KMS-11 (cell line): ENCODE results near the gene DGKB.

Experiments used
- H2AFZ ChIP-seq: fragments of 200-600 bp; sonication (generic); 2 replicates; pipeline ENCODE4 v1.6.1; 2016; ENCODE audit warnings: antibody characterized with exemption, mixed run types, low read depth
- H3K27ac ChIP-seq: fragments of 200-600 bp; sonication (generic); 2 replicates; pipeline ENCODE4 v1.6.1; 2016; ENCODE audit warnings: mild to moderate bottlenecking, mixed run types
- H3K27me3 ChIP-seq: fragments of 200-600 bp; sonication (generic); 2 replicates; pipeline ENCODE4 v1.6.1; 2017; ENCODE audit warnings: mild to moderate bottlenecking, low read depth, mixed run types, moderate library complexity; ENCODE audit not compliant: insufficient read depth
- H3K36me3 ChIP-seq: fragments of 200-600 bp; sonication (generic); 2 replicates; pipeline ENCODE4 v1.6.1; 2017; ENCODE audit warnings: mild to moderate bottlenecking, mixed run types; ENCODE audit not compliant: insufficient read depth
- H3K4me1 ChIP-seq: fragments of 200-600 bp; sonication (generic); 2 replicates; pipeline ENCODE4 v1.6.1; 2016; ENCODE audit warnings: mild to moderate bottlenecking, low read depth, mixed run types; ENCODE audit not compliant: poor library complexity, severe bottlenecking
- H3K4me2 ChIP-seq: fragments of 200-600 bp; sonication (generic); 2 replicates; pipeline ENCODE4 v1.7.0; 2016; ENCODE audit warnings: mild to moderate bottlenecking, mixed run types
- H3K4me3 ChIP-seq: fragments of 200-600 bp; sonication (generic); IDR thresholded peaks from 2 replicates; pipeline ENCODE4 v1.6.1; 2017; ENCODE audit warnings: low read depth, low read length, mixed read lengths; ENCODE audit not compliant: insufficient read depth
- H3K79me2 ChIP-seq: fragments of 200-600 bp; sonication (generic); 2 replicates; pipeline ENCODE4 v1.6.1; 2016; ENCODE audit warnings: low read depth, mixed run types; ENCODE audit not compliant: insufficient read depth
- H3K9ac ChIP-seq: fragments of 200-600 bp; sonication (generic); 2 replicates; pipeline ENCODE4 v1.6.1; 2016; ENCODE audit warnings: mild to moderate bottlenecking, mixed run types
- H4K20me1 ChIP-seq: fragments of 200-600 bp; sonication (generic); 2 replicates; pipeline ENCODE4 v1.6.1; 2016; ENCODE audit warnings: mild to moderate bottlenecking, mixed run types; ENCODE audit not compliant: insufficient read depth
- TF ChIP-seq, protein P1 (sequence below): fragments of 200-600 bp; sonication (generic); conservative IDR thresholded peaks from 2 replicates; pipeline ENCODE4 v1.6.1; 2017; ENCODE audit warnings: low read depth, mild to moderate bottlenecking, antibody characterized with exemption, low read length, moderate library complexity, mixed read lengths

The DGKB gene

GRCh38 chr7:14576578-14576977, 326.0 kb downstream of the DGKB start:
- H2AFZ ChIP-seq: no peak overlapping the region
- no peaks in the 10 kb centered on the region for H3K36me3 ChIP-seq
- H3K27me3 ChIP-seq: no peaks in the 10 kb centered on the region
- no peaks in the 10 kb centered on the region for H4K20me1 ChIP-seq
- no peaks in the 10 kb centered on the region for H3K79me2 ChIP-seq
- TF ChIP-seq, protein P1, sequence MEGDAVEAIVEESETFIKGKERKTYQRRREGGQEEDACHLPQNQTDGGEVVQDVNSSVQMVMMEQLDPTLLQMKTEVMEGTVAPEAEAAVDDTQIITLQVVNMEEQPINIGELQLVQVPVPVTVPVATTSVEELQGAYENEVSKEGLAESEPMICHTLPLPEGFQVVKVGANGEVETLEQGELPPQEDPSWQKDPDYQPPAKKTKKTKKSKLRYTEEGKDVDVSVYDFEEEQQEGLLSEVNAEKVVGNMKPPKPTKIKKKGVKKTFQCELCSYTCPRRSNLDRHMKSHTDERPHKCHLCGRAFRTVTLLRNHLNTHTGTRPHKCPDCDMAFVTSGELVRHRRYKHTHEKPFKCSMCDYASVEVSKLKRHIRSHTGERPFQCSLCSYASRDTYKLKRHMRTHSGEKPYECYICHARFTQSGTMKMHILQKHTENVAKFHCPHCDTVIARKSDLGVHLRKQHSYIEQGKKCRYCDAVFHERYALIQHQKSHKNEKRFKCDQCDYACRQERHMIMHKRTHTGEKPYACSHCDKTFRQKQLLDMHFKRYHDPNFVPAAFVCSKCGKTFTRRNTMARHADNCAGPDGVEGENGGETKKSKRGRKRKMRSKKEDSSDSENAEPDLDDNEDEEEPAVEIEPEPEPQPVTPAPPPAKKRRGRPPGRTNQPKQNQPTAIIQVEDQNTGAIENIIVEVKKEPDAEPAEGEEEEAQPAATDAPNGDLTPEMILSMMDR: no peak
- no peak overlapping the region for H3K4me3 ChIP-seq
- H3K4me2 ChIP-seq: no peak overlapping the region
- H3K4me1 ChIP-seq: no peaks in the 10 kb centered on the region
- H3K9ac ChIP-seq: no peak overlapping the region
- no peak overlapping the region for H3K27ac ChIP-seq

DNA sequence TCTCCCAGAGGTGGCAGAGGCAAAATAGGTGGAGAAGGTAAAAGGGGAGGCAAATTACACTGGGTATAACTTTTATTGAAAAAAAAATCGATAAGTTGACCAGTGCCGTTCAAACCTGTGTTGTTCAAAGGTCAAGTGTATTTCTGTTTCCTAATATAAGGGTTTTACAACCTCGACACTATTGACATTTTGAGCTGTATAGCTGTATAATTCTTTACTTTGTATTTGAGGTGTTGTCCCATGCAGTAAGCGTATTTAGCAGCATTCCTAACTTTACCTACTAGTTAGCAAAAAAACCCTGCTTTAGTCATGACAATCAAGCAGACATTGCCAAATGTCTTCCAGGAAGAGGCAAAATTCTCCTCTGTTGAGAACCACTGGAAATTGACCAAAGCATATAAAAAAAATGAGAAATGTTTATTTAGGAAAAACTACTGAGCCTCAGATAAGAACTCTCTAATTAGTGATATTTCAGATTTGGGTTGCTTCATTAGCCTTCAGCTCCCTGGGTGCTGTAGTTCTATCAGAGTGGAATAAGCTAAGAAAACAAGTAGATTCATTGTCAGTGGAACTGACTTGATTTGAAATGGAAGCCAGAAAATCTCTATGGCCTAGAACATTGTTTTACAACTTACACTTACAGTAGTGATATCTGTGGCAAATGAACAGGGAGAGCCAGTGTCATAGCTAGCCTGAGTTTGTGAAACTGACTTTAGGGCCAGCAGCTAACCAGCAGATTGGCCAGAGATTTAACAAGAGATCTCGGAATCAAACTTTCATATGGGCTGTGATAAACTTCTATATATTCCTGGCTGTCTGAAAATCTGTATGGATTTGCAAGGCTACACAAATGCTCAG, 331.6 kb downstream of the DGKB start:
- H3K27ac ChIP-seq: no peak overlapping the region
- H3K4me3 ChIP-seq: no peak overlapping the region
- H3K36me3 ChIP-seq: no peaks in the 10 kb centered on the region
- no peaks in the 10 kb centered on the region for H3K79me2 ChIP-seq
- H3K27me3 ChIP-seq: no peaks in the 10 kb centered on the region
- H3K9ac ChIP-seq: no peak overlapping the region
- no peak overlapping the region for H3K4me2 ChIP-seq
- TF ChIP-seq, protein P1: no peak
- H3K4me1 ChIP-seq: peaks cover 8% of the 10 kb centered on the region
- H4K20me1 ChIP-seq: no peaks in the 10 kb centered on the region
- no peak overlapping the region for H2AFZ ChIP-seq

- Histone ChIP-seq H3K9ac (no peak overlapping the region), H3K79me2 (no peaks in the 10 kb centered on the region), H3K27ac (no peak overlapping the region), H3K4me1 (no peaks in the 10 kb centered on the region), H3K4me3 (no peak overlapping the region), H3K4me2 (no peak overlapping the region), H3K36me3 (no peaks in the 10 kb centered on the region), H4K20me1 (no peaks in the 10 kb centered on the region), H3K27me3 (no peaks in the 10 kb centered on the region), H2AFZ (no peak overlapping the region)
- TF ChIP-seq, protein P1: no peak
Measured at GRCh38 chr7:14552060-14552459, 350.5 kb downstream of the DGKB start.

DNA sequence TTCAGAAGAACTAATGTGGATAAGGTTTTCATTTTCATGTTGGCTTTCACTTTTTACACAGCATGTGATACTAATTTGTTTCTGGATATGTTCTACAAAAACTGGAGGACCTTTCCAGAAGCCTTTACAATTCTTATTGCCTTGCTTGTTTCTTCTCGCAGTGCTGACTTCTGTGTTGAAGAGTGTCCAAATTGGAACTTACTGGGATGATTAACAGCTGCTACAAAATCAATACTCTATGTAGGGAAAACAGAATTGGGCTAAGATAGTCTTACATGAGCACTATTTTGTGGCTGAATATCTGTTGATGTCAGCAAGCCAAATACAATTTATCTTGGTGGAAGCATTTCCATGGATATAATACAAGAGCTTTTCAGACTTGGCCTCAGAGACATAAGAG, 351.2 kb downstream of the DGKB start:
- no peak overlapping the region for H2AFZ ChIP-seq
- no peaks in the 10 kb centered on the region for H3K79me2 ChIP-seq

More for the DNA sequence above, 351.2 kb downstream of the DGKB start:
- Histone ChIP-seq H4K20me1 (no peaks in the 10 kb centered on the region), H3K4me1 (no peaks in the 10 kb centered on the region), H3K27me3 (no peaks in the 10 kb centered on the region), H3K27ac (no peak overlapping the region), H3K4me2 (no peak overlapping the region), H3K9ac (no peak overlapping the region), H3K4me3 (no peak overlapping the region), H3K36me3 (no peaks in the 10 kb centered on the region)
- TF ChIP-seq, protein P1: no peak
